ENCODE measurements around the gene CHN2.

CHN2 gene

GRCh38 chr7:29471444-29472138 lies 277.0 kb downstream of the CHN2 start:
- H3K27ac ChIP-seq, result peak overlapping the region; percentile 45
- H3K36me3 ChIP-seq, result no peaks in the 10 kb centered on the region
- H3K27me3 ChIP-seq (ENCODE audit: insufficient read depth, low read depth, severe bottlenecking), result no peaks in the 10 kb centered on the region
- H3K4me3 ChIP-seq (ENCODE audit: low read depth, low read length), result no peak overlapping the region
- DNase-seq, result peak; percentile 87
- no peaks in the 10 kb centered on the region for H3K9me3 ChIP-seq (ENCODE audit: severe bottlenecking)
- TF ChIP-seq CTCF (IDR thresholded peaks at IDR 0.05; ENCODE audit: low read depth, low read length), result no peak

GRCh38 chr7:29476916-29477315 lies 282.3 kb downstream of the CHN2 start:
- Histone ChIP-seq H3K27me3 (ENCODE audit: insufficient read depth, low read depth, severe bottlenecking) (no peaks in the 10 kb centered on the region), H3K4me3 (ENCODE audit: low read depth, low read length) (no peak overlapping the region), H3K9me3 (ENCODE audit: severe bottlenecking) (no peaks in the 10 kb centered on the region), H3K36me3 (no peaks in the 10 kb centered on the region), H3K27ac (no peak overlapping the region)
- no peak for DNase-seq
- TF ChIP-seq CTCF (IDR thresholded peaks at IDR 0.05; ENCODE audit: low read depth, low read length), result no peak

- Histone ChIP-seq H3K9me3 (ENCODE audit: severe bottlenecking) (no peaks in the 10 kb centered on the region), H3K27me3 (ENCODE audit: insufficient read depth, low read depth, severe bottlenecking) (no peaks in the 10 kb centered on the region), H3K4me3 (ENCODE audit: low read depth, low read length) (no peak overlapping the region), H3K27ac (no peak overlapping the region), H3K36me3 (no peaks in the 10 kb centered on the region)
- no peak for DNase-seq
- TF ChIP-seq CTCF (IDR thresholded peaks at IDR 0.05; ENCODE audit: low read depth, low read length), result no peak
Observed at GRCh38 chr7:29478226-29478625, 283.7 kb downstream of the CHN2 start.

GRCh38 chr7:29478687-29479240 lies 284.2 kb downstream of the CHN2 start:
- no peak for TF ChIP-seq CTCF (IDR thresholded peaks at IDR 0.05; ENCODE audit: low read depth, low read length)
- H3K4me3 ChIP-seq (ENCODE audit: low read depth, low read length), result no peak overlapping the region
- DNase-seq, result no peak
- no peaks in the 10 kb centered on the region for H3K36me3 ChIP-seq
- H3K27me3 ChIP-seq (ENCODE audit: insufficient read depth, low read depth, severe bottlenecking), result no peaks in the 10 kb centered on the region
- H3K27ac ChIP-seq, result peak overlapping the region; percentile 43
- H3K9me3 ChIP-seq (ENCODE audit: severe bottlenecking), result no peaks in the 10 kb centered on the region

GRCh38 chr7:29479301-29480200 lies 285.0 kb downstream of the CHN2 start:
- Histone ChIP-seq H3K27ac (peak overlapping the region; percentile 43), H3K4me3 (ENCODE audit: low read depth, low read length) (peak overlapping the region; percentile 45), H3K36me3 (no peaks in the 10 kb centered on the region), H3K27me3 (ENCODE audit: insufficient read depth, low read depth, severe bottlenecking) (no peaks in the 10 kb centered on the region), H3K9me3 (ENCODE audit: severe bottlenecking) (no peaks in the 10 kb centered on the region)
- no peak for TF ChIP-seq CTCF (IDR thresholded peaks at IDR 0.05; ENCODE audit: low read depth, low read length)
- peak; percentile 73 for DNase-seq

Measured in WERI-Rb-1 (cell line).